Raji (cell line): Measurements from ENCODE around the gene HMGCS1.

Source experiments
- POLR2A ChIP-seq: IDR thresholded peaks from 2 replicates; pipeline ENCODE4 v1.6.1; 2011; ENCODE audit warnings: low read depth, low read length, control low read depth; ENCODE audit not compliant: insufficient read depth

The HMGCS1 gene

GRCh38 chr5:43244823-43245565 is 68.2 kb downstream of the HMGCS1 start:
- TF ChIP-seq POLR2A, result no peak

DNA sequence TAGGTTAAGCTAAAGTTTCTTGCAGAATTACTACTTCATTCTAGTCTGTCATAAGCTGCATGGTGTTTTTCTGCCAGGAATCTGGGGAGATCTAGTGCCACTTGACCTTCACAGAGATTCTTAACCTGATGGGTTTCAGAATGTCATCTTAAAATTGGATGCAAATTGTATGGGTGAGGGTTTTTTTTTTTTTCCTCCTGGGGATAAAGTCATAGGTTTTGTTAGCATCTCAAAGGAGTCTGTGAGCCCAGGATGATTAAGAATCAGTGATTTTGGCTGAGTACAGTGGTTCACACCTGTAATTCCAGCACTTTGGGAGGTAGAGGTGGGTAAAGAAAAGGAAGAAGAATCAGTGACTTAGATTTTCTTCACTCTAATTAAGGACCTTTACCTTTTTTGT is 69.9 kb downstream of the HMGCS1 start:
- no peak for TF ChIP-seq POLR2A

DNA sequence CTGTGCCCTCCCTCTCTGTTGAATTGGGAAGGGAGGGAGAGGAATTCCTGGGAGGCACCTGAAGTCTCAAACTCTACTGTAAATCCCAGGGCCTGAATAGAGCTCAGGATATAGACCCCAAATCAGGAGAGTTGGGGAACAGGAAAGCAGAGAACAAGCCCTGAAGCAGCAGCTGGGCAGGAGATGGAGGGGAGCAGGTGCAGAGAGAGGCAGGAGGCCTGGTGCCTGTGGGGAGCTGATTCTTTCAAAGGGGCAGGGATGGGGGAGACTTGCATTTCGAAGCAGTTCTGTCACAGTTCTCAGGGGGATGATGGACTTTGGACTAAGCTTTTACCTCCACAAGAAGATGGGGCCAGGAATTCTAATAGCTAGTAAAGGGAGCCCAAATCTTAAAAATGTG is 71.0 kb downstream of the HMGCS1 start:
- no peak for TF ChIP-seq POLR2A
